GM18526 (cell line): ENCODE data around the gene STXBP3.

Experiments
- POLR2A ChIP-seq: IDR thresholded peaks from 3 replicates; pipeline ENCODE4 v1.6.1; 2011; ENCODE audit not compliant: insufficient read length; ENCODE audit errors: extremely low read depth

STXBP3 gene

GRCh38 chr1:108718927-108719655 is 27.4 kb upstream of the STXBP3 start:
- no peak for TF ChIP-seq POLR2A

- no peak for TF ChIP-seq POLR2A
These were observed 26.6 kb upstream of the STXBP3 start for GRCh38 chr1:108719656-108720435.

DNA sequence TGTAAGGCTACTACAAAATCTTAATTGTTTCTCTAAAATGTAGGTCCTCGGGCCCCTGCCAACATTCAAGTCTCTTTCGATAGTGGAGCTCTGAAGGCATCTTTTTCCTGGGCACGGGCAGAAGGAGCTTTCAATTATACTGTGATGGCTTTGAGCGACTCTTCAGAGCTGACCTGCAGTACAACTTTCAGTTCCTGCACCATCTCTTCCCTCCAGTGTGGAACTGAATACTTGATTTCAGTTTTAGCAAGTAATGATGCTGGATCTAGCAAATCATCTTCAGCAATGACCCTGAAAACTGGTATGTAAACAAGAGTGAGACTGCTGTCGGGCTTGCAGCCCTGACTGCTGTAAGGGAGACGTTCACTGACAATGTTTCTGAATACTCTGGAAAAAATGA is 24.2 kb upstream of the STXBP3 start:
- no peak for TF ChIP-seq POLR2A

DNA sequence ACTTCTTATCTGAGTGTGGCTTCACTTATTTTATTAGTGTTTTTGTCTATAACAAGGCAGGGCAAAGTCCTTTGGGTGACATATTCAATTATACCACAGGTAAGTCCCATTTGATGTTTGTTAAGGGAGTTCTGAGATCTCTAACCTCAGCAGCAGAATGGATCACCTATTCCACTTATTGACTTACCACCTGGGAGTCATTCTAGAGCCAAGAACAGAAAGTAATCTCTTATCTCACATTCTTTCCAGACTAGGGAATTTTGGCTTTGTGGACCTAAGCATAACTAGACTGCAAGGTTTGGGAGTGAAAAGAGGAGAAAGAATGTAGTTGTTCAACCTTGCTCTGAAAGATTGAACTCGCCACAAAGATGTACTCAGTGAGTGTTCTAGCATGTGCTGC is 20.6 kb upstream of the STXBP3 start:
- no peak for TF ChIP-seq POLR2A

- TF ChIP-seq POLR2A, result no peak
These were observed 18.0 kb upstream of the STXBP3 start for GRCh38 chr1:108728327-108728923.

- no peak for TF ChIP-seq POLR2A
These were observed 17.0 kb upstream of the STXBP3 start for GRCh38 chr1:108729481-108729880.

DNA sequence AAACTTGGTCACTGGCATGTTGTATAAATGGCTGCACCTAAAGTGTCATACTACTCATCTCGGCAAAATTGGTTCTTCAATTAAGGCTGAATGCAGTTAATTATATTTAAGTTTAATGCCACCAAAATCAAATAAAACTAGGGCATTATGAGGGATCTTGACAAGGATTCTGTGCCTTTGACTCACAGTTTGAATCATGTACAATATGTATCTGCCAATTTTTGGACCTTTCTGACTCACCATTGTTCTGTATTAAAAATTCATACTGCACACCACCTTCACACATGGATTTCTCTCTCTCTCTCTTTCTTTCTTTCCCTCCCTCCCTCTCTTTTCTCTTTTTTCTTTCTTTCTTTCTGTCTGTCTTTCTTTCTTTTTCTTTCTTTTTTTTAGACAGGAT is 14.1 kb upstream of the STXBP3 start:
- no peak for TF ChIP-seq POLR2A

DNA sequence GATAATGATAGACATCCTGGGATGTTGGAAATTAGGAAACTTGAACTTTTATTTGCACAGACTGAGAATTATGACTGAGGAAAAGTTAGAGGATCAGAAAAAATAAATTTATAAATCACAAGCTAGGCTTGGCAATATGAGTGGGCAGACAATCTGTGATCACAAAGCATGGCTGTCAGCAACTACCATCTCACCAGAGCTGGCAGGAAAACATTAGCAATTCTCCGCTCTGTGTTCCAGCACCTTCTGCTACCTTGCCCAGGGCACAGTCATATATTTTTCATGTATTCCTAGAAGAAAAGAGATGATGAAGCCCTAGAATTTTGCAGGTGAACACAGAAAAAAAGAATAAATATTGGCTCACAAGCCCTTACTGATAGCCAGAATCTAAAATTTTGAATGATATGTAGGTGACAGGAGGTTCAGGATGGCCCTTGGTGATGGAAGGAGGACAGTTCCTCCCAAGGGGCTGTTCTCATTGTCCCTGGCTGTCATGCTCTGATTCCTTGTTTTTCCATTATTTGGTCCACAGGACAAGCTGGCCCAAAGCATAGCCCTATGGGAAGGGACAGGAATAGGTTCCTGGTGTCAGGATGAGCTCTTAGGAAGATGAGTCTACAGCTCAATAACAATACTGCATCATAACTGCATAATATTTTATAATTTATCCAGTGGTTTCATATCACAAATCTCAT is 12.2 kb upstream of the STXBP3 start:
- no peak for TF ChIP-seq POLR2A

- no peak for TF ChIP-seq POLR2A
These were observed 4.2 kb upstream of the STXBP3 start for GRCh38 chr1:108742253-108742652.

- no peak for TF ChIP-seq POLR2A
These were observed 493 bp upstream of the STXBP3 start for GRCh38 chr1:108745980-108746381.

GRCh38 chr1:108747171-108747850 is 837 bp downstream of the STXBP3 start:
- no peak for TF ChIP-seq POLR2A

- TF ChIP-seq POLR2A, result no peak
These were observed 1.4 kb downstream of the STXBP3 start for GRCh38 chr1:108747898-108748297.

- TF ChIP-seq POLR2A, result no peak
These were observed 2.6 kb downstream of the STXBP3 start for GRCh38 chr1:108749081-108749480.

DNA sequence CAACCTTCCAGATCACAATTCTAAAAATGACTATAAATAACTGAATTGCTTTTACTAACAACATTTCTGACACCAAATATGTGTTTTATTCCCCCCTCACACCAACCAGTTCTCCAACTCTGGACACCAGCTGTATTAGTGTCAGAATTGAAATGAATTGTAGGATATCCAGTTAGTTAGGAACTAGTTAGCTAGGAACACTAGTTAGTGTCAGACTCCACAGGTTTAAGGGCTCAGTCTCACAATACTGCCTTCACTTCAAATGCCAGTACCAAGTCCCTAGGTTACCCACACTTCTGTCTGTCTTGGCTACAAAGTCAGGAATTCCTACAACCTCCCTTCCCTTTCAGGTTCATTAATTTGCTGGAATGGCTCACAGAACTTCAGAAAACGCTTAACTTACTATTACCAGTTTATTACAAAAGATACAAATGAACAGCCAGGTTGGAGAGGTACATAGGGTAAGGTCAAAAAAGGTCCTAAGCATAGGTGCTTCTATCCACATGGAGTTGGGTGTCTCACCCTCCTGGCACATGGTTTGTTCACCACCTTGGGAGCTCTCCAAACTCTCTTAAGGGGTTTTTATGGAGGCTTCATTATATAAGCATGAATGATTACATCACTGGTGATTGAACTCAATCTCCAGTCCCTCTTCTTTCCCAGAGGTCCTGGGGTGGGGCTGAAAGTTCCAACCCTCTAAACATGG is 4.2 kb downstream of the STXBP3 start:
- TF ChIP-seq POLR2A, result no peak
